ENCODE results near the gene CARS1.

Gene CARS1

GRCh38 chr11:3007404-3008010, 49.7 kb downstream of the CARS1 start:
- no peak for DNase-seq

DNA sequence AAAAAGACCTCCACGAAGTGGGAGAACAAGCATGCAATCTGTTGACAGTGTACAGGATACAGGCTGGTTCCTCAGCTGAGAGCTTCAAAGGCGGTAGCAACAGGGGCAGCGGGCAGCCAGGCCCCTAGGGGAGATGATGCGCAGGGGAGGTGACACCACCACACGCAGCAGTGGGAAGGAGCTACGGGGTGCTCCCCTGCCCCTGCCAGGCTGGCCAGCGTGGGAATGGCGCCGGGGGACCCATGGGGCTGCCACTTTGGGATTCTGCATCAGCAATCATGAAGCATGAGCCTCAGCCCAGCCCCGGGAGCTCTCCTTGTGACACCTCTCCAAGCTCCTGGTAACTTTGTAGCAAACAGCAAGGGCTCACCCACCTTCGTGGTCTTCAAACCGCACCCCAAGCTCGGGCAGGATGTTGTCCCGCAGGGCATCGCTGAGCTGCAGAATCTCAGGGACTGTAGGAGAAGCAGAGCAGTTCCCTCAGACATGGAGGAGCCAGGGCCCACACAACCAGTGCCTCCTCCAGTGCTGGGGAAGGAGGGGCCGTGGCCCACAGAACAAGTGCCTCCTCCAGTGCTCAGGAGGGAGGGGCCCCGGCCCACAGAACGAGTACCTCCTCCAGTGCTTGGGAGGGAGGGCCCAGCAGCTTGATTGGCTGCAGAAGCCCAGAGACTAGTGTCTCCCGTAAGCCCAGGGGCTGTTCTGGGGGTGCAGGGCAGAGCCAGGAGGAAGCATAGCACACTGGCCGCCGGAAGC, 50.5 kb downstream of the CARS1 start:
- DNase-seq, result no peak

DNA sequence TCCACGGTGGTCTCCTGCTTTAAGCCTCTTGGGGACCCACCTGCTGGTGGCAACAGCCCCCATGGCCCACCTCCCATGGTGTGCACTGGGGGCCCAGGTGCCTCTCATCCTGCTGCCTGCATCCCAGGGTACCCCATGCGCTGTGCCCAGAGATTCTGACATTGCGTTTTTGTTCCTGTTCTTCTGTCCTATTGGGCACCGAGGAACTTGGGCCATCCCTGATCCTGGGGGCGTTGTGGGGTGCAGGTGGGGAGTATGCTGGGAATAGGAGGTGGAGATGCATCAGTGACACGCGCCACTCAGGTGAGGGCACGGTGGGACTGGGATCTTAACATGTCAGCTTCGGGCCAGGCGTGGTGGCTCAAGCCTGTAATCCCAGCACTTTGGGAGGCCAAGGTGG, 52.7 kb downstream of the CARS1 start:
- no peak for DNase-seq

DNA sequence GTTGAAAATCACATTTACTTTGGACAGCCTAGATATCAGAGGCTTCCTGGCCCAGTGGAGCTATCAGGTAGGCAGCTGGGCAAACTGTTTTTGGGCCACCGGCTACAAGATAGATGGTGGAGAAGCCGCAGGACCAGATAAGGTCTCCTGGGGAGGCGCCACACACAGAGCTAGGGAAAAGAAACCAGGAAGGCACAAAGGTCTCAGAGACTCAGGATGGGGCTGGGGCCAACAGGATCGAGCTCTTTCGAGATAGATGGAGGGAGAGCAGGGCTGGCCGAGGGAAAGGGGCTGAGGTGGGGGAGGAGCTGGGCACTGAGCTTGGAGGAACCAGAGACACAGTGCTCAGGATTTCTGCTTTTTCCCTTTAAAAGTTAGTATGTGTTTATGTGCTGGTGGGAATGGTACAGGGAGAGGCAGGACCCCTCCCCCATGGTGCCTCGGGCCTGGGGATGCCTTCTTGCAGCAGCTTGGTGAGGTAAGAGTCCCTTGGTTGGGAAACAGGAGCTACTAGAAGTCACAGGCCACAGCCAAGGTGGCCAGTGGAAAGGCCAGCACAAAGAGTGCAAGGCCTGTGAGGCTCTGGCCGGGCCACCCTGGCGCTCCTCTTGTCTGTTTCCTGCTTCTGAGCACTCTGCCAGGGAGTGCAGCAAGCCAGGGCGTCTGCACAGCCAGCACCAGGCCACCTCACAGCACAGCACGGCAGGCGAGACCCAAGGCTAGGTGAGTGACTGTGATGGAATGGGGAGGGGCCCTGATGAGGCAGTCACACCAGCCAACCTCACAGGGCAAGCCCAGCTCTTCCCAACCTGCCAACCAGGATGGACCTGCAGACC, 53.6 kb downstream of the CARS1 start:
- DNase-seq, result no peak

DNA sequence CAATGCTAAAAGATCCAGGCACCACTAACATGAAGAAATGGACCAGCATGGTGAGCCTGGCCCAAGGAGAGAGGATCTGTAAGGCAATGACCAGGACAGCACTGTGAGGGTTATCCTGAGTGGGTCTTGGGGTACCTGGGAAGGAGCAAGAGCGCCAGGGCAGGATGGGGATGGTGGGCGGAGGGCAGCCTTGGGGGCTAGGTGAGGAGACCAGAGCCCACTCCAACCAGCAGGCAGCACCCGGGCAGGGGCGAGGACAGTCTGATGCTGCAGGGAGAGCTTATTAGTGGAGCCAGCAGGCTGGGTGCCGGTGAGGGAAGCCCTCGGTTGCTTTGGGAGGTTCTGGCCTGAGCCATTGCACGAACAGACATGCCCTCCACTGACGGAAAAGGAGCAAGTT, 54.4 kb downstream of the CARS1 start:
- DNase-seq, result no peak

DNA sequence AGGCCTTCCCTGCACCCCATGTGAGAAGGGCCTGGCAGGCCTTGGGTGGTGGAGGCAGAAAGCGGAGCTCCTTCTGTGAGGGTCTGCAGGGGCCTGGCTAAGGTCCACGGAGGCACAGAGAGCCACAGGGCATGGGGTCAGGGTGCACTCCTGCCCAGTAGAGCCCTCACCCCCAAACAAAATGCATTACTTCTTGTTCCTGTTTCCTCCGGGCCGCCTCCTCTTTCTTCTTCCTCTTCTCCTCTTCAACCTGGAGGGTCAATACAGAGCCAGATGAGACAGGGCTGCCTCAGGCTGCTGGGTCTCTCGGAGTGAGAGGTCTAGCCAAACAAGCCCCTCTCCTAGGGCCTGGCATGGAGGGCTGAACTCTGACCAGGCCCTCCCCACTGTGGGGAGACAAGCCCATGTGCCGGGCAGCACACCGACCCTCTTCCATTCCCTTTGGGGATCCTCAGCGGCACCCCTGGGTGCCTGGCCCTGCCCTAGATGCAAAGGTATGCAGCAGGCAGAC, 54.8 kb downstream of the CARS1 start:
- no peak for DNase-seq

GRCh38 chr11:3001496-3001895, 55.7 kb downstream of the CARS1 start:
- no peak for DNase-seq

GRCh38 chr11:3000032-3000961, 56.9 kb downstream of the CARS1 start:
- DNase-seq, result peak; percentile 35

DNA sequence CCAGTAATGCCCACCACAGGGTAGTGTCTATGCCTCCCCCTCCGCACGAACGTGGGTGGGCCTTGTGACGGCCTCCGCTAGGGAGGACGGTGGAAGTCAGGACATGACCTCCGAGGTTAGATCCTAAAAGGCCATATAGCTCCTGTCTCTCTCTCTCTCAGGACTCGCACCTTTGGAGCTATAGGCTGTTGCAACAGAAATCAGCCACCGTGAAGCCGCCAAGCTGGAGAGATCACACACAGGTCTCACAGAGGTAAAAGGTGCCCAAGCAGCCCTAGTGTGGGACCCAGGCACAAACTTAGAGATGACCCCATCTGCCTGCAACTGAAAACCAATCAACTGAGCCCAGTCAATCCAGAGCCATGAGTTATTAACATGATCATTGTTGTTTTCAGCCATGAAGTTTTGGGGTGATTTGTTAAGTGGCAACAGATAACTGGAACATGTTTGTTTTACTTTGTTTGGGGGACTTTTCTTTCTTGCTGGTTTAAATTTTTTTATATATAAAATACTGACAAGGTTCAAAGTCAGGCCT, 57.7 kb downstream of the CARS1 start:
- DNase-seq, result no peak

DNA sequence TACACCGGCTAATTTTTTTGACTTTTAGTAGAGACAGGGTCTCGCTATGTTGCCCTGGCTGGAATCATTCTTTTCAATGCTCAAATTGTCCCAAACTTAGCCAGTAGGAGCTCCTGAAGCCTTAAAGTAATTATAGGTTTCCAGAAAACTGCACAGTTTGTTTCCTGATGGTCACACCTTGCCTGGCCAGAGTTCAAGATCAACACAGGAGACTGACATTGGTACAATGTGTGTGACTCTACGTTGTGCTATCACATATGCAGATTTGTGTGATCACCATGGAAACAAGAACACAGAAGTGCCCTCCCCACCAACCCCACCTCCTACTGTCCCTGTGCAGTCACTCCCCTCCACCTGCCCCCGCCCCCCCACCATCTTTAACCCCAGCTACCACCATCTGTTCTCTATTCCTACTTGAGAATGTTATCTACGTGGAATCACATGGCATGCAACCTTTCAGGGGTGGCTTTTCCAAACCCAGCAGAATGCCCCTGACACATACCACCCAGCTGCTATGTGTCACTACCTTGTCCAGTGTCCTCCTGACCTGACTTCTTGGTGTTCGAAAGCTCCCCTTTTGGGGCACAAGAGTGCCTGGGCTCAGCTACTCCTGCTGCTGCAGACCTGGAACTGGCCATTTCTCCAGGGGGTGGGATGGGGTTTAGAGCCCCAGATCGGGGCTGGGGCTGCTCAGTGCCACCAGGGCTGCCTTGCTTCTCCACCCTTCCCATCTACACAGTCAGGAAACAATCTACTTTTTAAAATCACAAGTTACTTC, 59.0 kb downstream of the CARS1 start:
- DNase-seq, result no peak

GRCh38 chr11:2997406-2997805, 59.8 kb downstream of the CARS1 start:
- no peak for DNase-seq

DNA sequence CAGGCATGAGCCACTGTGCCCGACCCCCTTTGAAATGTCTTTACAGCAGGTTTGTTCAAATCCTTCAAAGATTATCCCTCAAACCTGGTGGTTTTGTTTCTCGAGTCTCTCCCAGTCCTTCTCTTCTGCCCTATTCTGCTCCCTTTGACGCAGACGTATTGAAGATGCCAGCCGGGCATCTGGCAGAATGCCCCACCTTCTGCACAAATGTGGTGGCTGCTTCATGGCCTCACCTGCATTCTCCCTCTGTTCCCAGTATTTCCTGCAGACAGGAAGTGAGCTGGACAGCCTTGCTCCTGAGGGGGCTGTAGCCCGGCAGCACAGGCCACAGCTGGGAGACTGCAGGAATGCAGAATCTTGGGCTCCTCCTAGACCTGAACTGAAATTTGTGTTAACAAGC, 60.2 kb downstream of the CARS1 start:
- no peak for DNase-seq

- no peak for DNase-seq
These were observed 61.2 kb downstream of the CARS1 start for GRCh38 chr11:2995893-2996554.

GRCh38 chr11:2995031-2995561, 62.1 kb downstream of the CARS1 start:
- DNase-seq, result no peak

DNA sequence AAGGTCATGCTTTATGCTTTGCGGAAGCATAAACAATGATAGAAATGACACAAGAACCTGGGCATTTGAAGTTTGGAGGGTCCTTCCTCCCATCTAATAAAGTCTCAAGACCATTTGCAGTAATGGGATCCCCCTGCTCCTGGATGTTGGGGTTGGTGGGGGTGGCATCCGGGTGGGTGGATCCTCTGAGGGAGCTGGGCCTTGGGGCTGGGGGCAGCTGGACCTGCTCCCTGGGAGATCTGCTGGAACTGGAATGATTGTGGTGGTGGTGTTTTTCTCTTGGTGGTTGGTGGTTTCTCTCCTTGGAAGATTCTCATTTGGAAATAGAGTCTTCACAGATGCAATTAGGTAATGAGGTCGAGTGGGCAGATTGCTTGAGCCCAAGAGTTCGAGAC, 62.9 kb downstream of the CARS1 start:
- no peak for DNase-seq

- no peak for DNase-seq
These were observed 64.3 kb downstream of the CARS1 start for GRCh38 chr11:2992997-2993325.

DNA sequence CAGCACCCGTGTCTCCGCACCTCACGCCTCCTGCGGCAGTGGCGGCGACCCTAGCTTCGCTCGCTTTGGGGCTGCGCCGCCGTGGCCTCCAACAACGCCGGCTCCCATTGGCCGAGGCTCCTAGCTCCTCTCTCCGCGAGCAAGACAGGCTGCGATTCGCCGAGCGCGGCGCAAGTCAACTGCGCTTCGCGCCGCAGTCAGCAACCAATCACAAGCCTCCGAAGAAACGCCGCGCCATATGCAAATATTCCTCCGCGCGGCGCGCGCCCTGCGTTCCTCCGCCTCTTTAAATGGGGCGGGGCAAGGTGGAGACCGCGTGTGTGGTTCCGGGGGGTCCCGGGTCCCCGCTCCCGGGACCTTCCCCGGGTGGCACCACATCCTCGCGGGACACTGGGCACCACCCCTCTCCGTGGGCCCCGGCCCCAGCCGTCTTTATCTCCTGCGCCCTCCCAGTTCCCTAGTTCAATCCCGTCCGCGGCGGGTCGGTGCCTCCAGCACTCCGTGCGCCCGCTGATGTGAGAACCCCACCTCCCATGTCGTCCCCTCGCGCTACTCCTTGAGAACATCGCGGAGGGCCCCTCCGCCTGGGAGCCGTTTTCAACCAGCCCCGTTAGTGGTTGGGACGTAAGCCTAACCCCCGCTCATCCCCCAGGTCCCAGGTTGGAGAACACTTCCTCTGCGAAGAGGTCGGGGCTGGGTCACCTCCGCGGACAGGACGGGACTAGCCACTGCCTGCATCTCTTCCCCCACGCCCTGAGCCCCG, 64.8 kb downstream of the CARS1 start, which contains the start of gene NAP1L4:
TSS of gene NAP1L4 (minus strand) at position 96 of the 763 bp plus-strand sequence. CDS start 13,109 bp downstream, outside the sequence.
- DNase-seq, result peak; percentile 95

DNA sequence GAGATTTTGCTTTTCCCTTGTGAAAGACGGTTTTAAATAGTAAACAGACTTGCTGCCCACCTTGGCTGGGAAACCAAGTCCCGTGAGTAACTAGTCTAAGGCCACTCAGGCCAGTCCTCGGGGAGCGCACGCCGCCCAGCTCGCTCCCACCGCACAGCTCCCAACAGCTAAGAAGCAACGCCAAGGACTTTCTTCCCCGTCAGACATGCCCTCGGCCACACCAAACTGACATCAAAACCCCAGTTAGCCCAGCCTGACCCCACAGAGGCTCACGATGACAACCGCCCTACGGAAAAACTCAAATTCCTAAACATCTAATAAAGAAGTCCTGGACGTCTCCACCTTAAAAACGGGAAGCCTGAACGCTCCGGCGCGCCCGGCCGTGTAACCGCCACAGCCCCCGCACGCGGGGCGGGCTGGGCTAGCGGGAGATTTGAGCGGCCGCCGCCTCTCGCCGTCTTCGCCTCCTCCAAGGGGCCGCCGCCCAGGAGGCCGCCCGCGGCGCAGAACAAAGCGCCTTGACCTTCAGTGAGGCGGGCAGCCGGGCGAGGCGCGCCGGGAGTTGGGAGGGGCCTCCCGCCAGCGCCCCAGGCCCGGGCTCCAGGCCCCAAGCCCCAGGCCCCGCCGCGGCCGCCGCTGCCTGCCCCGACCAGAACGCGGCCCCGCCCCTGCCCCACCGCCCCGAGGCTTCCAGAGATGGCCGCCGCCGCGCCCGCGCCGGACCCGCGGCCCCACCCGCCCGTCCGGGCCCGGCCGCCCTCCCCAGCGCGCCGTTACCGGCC, 65.6 kb downstream of the CARS1 start:
- DNase-seq, result no peak
